ENCODE data around the gene WDR86. TPM values are rescaled to one million over a fixed set of nuclear protein-coding genes. Genes with fewer than 3 reads are reported as not detected.

Gene WDR86
- total and polyA plus RNA-seq, 2 of the 8 experiments (the other 6 are each of a cell fraction or from before 2014, with no cell fraction given): 12.7 to 15.8 TPM

- no peak overlapping the region for H3K27ac ChIP-seq (ENCODE audit: low read depth, low read length)
- H3K23ac ChIP-seq (ENCODE audit: insufficient read length): no peak overlapping the region
- no peak overlapping the region for H3K18ac ChIP-seq (ENCODE audit: extremely low read depth, low read length)
- no peak overlapping the region for H3K4me3 ChIP-seq (ENCODE audit: extremely low read depth in 1 of 4, insufficient read depth in 2 of 4, low read depth in 3 of 4, low read length in 4 of 4)
- no peak overlapping the region for H2AK5ac ChIP-seq (ENCODE audit: low read depth, low read length)
- H2BK15ac ChIP-seq (ENCODE audit: low read length): no peak overlapping the region
- H3K4me1 ChIP-seq (replicated peaks in 1 of 4; ENCODE audit: control insufficient read depth in 3 of 4, insufficient read depth in 4 of 4, low read length in 3 of 4): no peaks in the 10 kb centered on the region
- H3K14ac ChIP-seq (ENCODE audit: insufficient read length): no peak overlapping the region
- H3K36me3 ChIP-seq (ENCODE audit: control insufficient read depth in 2 of 4, insufficient read depth in 4 of 4, low read length in 3 of 4): peaks cover 0 to 43% (median 27%) of the 10 kb centered on the region in 4 experiments; a peak in 7 of 8 replicates
- H2BK12ac ChIP-seq (ENCODE audit: low read depth, low read length): no peak overlapping the region
- WGBS, 2 experiments (ENCODE audit: extremely low coverage in 1 of 2, insufficient coverage in 1 of 2, insufficient read length in 1 of 2, insufficient replicate concordance in 2 of 2, low coverage in 1 of 2, low lambda C conversion rate in 2 of 2, missing lambda C conversion rate in 1 of 2): 92% methylated on average over 5 of the region's 5 CpGs; no CpG with 5 or more reads in 1 of the 2 experiments
- no peak overlapping the region for H2BK120ac ChIP-seq (replicated peaks; ENCODE audit: low read depth, low read length)
- H3K9me3 ChIP-seq (ENCODE audit: insufficient read depth in 2 of 2, low read depth in 1 of 2, low read length in 1 of 2): no peaks in the 10 kb centered on the region
- no peak for FAIRE-seq
- H4K8ac ChIP-seq (ENCODE audit: extremely low read depth, insufficient read depth, low read length): no peak overlapping the region
- H3K27me3 ChIP-seq (replicated peaks in 1 of 4; ENCODE audit: control insufficient read depth in 3 of 4, extremely low read depth in 1 of 4, insufficient read depth in 3 of 4, low read length in 3 of 4): no peaks in the 10 kb centered on the region
- no peaks in the 10 kb centered on the region for H3K23me2 ChIP-seq (ENCODE audit: low read depth, low read length)
- CTCF ChIA-PET (ENCODE audit: partially characterized antibody): interaction anchor here (1.0 to 7.0 kb wide), 10 partner anchors 10 to 202 kb away, joined by 3 to 161 read pairs (median 20); no protein-coding TSS in a partner anchor
- POLR2A ChIA-PET (ENCODE audit: partially characterized antibody): no interaction called here
- no peak overlapping the region for H3K9ac ChIP-seq (replicated peaks in 1 of 4; ENCODE audit: extremely low read depth in 1 of 4, low read depth in 3 of 4, low read length in 3 of 4)
- no peak overlapping the region for H4K5ac ChIP-seq (ENCODE audit: insufficient read length, low read depth, low read length)
- H3K79me2 ChIP-seq (ENCODE audit: control insufficient read depth in 1 of 2, insufficient read depth in 2 of 2, low read length in 2 of 2): no peaks in the 10 kb centered on the region
- no peak overlapping the region for H3K4ac ChIP-seq (replicated peaks; ENCODE audit: insufficient read length, low read depth, low read length)
- H3K56ac ChIP-seq (replicated peaks; ENCODE audit: insufficient read length, low read depth, low read length): no peak overlapping the region
- peaks cover 3% of the 10 kb centered on the region in 2 experiments for H4K20me1 ChIP-seq (replicated peaks in 1 of 2; ENCODE audit: control insufficient read depth in 1 of 2, insufficient read depth in 2 of 2, low read length in 2 of 2)
- H4K91ac ChIP-seq (replicated peaks; ENCODE audit: insufficient read length, low read length): no peak overlapping the region
- no peak overlapping the region for H2BK5ac ChIP-seq (ENCODE audit: low read depth, low read length)
- H2AFZ ChIP-seq (ENCODE audit: low read length): no peak overlapping the region
- TF ChIP-seq MAX (IDR thresholded peaks at IDR 0.05) (no peak), ZNF274 (IDR thresholded peaks at IDR 0.05; ENCODE audit: borderline replicate concordance, extremely low read depth, low read length) (no peak), CBX8 (IDR thresholded peaks at IDR 0.05; ENCODE audit: borderline replicate concordance, low read depth, low read length) (no peak), NRF1 (IDR thresholded peaks at IDR 0.05; ENCODE audit: low read depth, low read length) (no peak), SUZ12 (IDR thresholded peaks at IDR 0.05; ENCODE audit: low read length) (no peak), SIN3A (conservative IDR thresholded peaks at IDR 0.05 in 1 of 2, IDR thresholded peaks at IDR 0.05 in 1 of 2; ENCODE audit: low read depth in 1 of 2, low read length in 2 of 2) (no peak), HDAC2 (IDR thresholded peaks at IDR 0.05; ENCODE audit: borderline replicate concordance in 1 of 2, low read depth in 2 of 2, low read length in 2 of 2) (no peak), POLR2A (IDR thresholded peaks at IDR 0.05; ENCODE audit: control extremely low read depth in 1 of 2, low read depth in 2 of 2, low read length in 2 of 2) (no peak), MAFK (IDR thresholded peaks at IDR 0.05; ENCODE audit: low read depth, low read length) (no peak), JUND (IDR thresholded peaks at IDR 0.05; ENCODE audit: low read length) (no peak), RAD21 (IDR thresholded peaks at IDR 0.05 in 1 of 2, conservative IDR thresholded peaks at IDR 0.05 in 1 of 2; ENCODE audit: low read depth in 2 of 2, low read length in 2 of 2) (no peak), JUN (IDR thresholded peaks at IDR 0.05; ENCODE audit: low read depth, low read length) (no peak), PHF8 (conservative IDR thresholded peaks at IDR 0.05; ENCODE audit: low read depth, low read length) (no peak)
- DNase-seq (ENCODE audit: low read depth in 1 of 2, low spot score in 2 of 2): no peak
- H2BK20ac ChIP-seq (ENCODE audit: low read length): no peak overlapping the region
- H3K4me2 ChIP-seq (ENCODE audit: insufficient read depth in 1 of 2, low read depth in 2 of 2, low read length in 2 of 2): no peak overlapping the region
- no peaks in the 10 kb centered on the region for H3K79me1 ChIP-seq (ENCODE audit: low read depth, low read length)
Measured at GRCh38 chr7:151349507-151349853, 60.4 kb downstream of the WDR86 start.
